ENCODE results near the gene FGF7.
"Not testable (repeated sequence)": the region's sequence is repeated elsewhere in the genome, so short reads cannot be mapped to it uniquely, and the experiment has no call there.

The FGF7 gene

DNA sequence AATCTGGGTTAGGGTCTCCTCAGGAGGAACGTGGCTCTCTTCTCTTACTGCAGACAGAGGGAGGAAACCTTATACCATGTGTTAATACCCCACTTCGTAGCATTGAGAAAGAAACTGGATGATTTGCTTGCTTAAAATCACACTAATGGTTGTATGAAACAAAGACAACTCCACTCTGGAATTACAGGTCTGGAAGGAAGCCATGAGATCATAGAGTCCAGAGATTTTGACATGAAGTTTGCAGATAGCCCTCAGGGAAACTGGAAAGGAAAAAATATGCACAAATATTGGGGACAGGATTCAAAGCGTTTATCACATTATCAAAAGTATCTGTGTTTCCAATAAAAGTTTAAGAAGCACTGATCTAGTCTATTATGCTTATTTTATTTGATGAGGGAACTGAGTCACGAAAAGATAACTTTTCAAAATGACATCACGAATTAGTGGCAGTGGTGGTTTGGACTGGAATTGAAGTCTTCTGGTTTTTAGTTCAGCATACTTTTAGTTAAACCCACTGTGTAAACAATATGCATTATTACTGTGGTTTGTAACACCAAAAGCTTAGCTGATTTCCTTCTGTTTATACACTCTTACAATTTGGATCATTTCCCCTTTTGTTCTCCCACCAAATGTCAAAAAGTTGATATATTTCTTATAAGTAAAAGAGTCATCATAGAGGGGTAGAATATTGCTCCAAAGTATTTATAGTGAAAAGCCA is 16.8 kb downstream of the FGF7 start:
- no peak for DNase-seq

DNA sequence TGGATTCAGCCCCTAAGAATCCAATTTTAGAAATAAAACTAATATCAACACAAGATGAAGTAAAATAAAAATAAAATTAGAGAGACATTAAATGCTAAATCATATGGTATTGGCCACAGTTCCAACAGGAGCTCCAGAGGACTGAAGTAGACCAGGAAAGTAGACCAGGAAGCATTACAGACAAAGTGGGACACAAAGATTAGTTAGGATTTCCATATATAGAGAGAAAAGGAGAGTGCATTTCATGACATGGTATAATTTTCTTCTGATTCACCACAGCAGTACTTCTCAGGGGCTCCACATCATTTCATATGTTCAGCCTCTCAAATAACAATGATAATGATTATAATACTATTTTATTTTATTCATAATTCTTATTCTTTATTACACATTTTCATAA is 18.3 kb downstream of the FGF7 start:
- no peak for DNase-seq

DNA sequence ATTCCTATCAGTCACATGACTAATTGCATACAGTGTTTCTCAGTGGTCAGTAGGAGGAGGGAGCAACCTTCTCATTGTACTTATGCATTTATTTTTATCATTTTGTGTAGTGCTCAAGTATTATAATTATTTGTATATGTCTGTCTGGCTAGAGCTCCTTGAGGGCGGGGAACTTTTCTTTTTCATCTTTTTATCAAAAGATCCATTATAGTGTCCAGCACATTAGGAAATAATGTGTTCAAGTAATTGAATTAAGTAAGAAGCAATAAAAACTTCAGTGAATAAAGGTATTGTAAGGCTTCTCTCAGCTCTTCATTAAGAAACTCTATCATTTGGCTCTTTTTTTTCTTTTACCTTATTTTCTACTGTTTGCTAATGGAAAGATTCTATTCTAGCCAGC is 18.8 kb downstream of the FGF7 start:
- DNase-seq, result no peak

DNA sequence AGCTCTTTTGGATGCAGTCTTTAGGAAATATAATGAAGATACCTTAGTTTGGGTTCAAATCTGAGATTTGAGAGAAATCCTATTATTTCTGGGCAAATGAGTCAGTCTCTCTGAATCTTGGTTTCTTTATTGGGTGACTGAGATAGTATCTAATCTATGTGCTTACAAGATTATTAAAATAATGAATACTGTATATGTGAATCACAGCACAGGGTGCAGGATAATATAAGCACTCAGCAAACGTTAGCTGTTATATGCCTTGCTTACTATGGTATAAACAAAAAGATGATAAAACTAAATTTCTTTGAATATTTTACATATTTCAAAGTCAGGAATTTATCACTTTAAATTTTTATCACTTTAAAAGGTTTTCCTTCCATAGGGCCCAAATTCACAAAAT is 29.6 kb downstream of the FGF7 start:
- DNase-seq, result no peak

DNA sequence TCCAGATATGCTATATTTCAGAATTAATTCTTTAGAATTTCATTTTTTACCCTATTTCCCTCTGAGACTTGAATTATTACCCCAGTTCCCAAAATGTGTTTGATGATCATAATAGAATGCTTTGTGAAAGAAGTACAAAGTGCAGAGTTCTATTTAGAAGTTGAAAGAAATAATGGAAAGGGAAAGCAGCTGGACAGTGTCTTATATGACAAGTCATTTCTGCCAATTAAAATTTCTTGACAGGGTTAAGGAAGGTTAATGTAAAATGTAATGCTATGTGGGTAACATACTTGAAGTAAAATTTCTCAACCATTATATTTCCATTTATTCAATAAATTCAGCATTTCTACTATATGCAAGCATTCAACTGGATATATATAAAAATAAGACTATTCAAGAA is 33.1 kb downstream of the FGF7 start:
- DNase-seq, result no peak

DNA sequence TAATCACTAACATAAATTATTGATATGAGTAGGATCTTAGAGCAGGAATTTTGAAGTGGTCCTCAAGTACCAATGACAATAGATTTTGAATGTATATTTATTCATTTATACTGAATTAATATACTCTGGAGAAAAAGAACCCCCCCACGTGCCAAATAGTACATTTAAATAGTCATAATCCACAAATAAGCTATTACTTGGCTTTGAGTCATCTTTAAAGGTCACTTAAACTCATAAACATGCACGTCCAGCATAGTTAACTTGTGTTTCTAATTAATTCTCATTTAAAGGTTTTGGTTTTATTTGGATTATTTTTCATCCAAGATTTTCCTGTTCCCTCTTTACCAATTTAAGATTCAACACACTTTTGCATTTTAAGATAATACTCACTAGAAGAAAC is 35.1 kb downstream of the FGF7 start:
- no peak for DNase-seq

DNA sequence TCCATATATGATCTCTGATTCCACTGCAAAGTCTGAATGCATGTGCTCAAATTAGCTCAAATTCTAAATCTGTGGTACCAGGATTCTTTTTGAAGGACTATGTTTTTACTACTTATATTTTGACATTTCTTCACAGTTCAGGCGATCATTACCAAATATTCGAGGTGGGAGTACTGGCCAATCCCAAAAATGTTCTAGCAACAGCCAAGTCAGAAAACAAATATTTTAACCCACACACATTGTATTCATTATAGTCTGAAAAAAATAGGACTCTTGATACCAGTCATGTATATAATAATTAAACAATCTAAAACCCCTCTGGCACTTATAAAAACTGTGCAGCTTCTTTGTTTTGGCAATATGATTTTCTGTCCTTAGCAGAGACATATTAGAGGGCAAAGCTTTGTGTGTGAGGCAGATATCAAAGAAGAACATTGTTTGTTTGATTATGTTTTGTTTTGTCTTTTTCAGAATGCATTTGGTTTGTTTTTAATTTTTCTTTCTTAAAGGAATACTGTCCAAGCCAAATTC is 37.4 kb downstream of the FGF7 start:
- no peak for DNase-seq

DNA sequence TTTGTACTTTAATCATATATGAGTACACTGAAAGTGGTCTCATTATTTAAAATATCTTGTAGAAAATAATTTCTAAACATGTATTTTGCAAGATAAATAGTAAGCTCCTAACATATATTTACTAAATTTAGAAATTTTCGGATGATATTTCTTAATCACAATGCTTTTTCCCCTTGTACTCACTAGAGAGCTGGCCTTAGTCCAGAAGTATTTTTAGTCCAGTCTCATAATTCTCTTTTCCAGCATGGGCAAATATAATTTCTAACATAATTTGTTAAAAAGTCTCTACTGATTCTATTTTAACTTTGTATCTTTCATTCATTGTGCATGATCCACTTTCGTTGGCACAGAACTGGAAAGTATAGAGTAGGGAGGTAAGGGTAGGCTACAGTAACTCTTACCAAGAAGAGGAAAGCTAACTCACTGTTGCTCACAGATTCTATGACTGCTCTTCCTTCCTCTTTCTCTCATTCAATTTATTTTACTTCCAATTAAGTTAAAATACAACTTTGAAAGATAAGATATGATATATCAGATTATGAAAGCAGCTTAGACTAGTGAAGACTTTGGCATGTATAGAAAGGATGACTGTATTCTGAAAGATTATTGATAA is 39.3 kb downstream of the FGF7 start:
- DNase-seq, result no peak

DNA sequence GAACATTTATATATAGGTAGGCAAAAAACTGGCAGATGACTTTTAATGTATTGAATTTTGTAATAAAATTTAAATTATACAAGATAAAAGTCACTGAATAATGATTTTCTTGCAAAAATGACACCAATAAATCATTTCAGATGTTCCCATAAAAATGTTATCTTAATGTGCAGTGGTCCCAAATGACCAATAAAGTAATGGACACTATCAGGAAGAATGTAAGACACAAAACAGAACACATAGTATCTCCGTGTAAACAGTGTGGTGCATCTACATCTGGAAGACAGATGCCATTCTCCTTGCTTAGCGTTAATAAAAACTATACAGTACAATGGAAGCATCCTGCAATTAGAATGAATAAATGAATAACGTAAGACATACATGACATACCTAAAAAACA is 41.5 kb downstream of the FGF7 start:
- no peak for DNase-seq

DNA sequence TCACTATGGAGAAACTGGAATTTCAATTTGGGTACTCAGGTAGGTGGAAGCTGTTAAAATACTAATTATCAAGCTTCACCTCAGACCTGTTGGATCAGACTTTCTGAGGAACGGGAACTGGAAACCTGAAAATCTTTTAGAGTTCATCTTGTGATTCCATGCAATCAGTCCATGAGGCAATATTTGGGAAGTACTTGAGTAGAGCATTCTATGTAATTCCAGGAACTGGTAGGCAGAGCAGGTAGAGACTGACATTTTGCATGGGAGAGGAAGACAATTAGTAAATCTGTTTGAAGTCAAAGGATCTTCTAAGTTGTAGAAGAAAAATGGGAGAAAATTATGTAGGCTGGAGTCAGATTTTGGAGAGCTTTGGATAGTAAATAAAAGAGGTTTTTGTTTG is 43.1 kb downstream of the FGF7 start:
- no peak for DNase-seq

DNA sequence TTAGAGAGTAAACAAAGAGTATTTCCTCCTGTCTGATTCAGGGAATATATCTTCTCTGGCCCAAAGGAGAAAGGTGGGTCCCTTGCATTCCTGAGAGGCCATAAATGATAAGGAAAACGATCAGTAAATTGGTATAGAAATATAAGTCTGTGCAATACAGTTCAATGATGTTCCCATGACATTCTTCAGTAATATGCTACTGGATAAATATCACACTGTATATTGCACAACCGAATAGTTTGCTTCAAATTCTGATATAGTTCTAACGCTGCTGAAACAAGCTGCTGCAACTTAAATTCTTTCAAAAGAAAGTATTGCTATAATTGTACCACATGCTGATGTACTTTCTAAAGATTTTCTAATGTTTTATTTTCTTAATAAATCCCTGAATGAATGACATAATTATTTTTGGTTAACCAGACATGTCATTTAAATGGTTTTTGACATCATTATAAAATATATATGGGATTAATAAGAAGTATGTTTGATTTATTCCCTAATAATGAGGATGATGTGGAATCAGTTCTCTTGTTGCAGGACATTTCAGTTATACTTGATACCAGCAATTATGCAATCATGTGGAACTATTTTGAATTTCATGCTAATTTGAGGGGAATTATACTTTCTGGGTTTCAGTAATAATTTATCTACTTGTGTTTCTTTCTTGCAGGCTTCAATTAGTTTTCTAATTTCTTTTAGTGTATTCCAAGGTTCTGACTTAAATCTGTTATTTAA is 44.9 kb downstream of the FGF7 start:
- no peak for DNase-seq

DNA sequence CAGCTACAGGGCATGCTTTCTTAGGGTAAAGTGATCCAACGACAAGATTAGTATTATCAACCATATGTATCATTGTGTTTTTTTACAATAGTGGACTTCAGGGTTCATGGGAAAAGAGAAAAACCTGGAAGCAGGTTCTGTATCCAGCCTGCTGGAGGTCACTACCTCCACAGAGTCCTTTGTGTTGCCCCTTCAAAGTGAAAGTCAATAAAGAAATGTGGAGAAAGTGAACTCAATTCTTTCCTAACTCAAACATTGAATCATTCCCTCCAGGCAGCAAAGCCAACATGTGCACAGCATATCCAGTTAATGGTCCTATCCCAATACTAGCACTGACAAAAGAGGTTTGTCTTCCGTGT is 45.4 kb downstream of the FGF7 start:
- no peak for DNase-seq

DNA sequence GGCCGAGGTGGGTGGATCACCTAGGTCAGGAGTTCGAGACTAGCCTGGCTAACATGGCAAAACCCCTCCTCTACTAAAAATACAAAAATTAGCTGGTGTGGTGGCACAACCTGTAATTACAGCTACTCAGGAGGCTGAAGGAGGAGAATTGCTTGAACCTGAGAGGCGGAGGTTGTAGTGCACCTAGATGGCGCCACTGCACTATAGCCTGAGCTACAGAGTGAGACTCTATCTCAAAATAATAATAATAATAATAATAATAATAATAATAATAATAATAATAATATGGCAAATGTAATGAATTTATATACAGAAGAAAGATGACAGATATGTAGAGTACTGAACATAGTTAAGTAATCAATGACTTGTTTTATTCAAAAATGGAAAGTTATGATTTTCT is 48.2 kb downstream of the FGF7 start:
- DNase-seq, result not testable (repeated sequence)

DNA sequence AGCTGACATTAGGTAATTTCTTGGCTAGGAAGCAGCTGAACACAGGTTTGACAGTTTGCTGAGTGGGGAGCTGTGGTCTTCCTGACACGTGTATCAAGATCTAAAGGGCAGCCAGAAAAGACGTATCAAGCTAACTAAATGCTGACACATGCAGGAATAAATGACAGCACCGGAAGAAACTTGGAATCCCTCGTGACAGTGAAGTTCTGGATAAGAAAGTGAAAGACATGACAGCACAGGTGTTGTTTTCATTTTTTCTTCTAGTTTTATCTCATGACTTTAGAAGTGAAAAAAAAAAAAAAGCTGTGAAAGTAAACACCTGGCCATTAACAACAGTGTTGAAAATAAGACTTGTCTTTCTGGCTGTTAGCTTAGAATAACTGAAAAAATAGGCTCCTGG is 48.7 kb downstream of the FGF7 start:
- DNase-seq, result no peak

DNA sequence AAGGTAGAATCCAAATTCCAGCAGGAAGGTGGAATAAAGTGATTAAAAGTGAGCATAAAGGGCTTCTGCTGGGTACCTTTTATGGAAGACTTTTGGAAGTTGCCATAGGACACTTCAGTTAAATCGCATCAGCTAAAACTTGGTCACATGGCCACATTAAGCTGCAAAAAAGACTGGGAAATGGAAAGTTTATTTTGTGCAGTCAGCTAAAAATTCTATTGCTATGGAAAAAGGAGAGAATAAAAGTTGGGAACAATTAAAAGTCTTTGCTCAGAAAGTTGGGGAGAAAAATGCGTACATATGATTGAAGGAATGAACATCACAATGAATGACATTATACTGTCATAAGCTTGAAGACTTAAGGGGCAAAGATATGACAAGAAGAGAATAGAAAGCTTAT is 49.3 kb downstream of the FGF7 start:
- no peak for DNase-seq

DNA sequence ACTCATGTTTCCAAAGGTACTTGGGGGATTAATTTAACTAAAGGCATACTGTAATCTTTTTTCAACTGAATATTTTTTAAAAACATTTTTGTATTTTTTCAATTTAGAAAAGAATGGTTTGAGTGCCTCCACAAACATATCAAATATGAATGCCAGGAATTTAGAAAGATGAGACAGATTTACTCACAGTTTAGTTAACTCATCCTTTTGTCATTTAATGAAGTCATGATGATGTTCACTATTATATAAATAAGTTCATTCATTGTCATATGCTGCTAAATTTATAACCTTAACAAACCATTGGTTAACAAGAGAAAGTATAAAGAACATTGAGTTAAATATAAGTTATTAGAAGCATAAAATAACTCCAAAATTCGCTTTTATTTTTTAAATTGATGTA is 50.0 kb downstream of the FGF7 start:
- no peak for DNase-seq

DNA sequence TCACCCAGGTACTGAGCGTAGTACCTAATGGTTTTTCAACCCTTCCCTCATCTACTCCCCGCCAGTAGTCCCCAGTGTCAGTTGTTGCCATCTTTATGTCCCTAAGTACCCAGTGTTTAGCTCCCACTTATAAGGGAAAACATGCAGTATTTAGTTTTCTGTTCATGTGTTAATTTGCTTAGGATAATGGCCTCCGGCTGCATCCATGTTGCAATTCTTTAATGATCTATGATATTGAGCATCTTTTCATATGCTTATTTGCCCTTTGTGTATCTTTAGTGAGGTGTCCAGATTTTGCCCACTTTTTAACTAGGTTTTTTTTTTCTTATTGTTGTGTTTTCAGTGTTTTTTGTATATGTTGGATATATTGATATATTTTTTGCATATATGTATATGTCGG is 55.0 kb downstream of the FGF7 start:
- not testable (repeated sequence) for DNase-seq

DNA sequence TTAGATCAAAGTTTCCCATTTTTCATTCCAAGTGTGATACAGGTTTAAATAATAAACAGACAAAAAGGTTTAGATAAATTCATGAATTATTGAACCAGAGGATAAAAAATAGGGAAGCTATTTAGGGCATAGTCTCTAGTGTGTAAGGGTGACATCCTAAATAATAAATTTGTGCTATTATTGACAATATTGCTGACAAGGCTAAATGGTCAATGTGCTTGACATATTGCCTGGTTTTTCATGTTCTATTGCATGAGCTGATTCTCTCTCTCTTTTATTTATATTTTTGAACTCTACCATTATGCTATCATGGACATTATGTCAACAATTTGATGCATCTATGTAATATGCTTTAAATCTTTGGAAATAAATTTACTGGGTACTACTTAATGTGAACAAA is 55.9 kb downstream of the FGF7 start:
- not testable (repeated sequence) for DNase-seq

DNA sequence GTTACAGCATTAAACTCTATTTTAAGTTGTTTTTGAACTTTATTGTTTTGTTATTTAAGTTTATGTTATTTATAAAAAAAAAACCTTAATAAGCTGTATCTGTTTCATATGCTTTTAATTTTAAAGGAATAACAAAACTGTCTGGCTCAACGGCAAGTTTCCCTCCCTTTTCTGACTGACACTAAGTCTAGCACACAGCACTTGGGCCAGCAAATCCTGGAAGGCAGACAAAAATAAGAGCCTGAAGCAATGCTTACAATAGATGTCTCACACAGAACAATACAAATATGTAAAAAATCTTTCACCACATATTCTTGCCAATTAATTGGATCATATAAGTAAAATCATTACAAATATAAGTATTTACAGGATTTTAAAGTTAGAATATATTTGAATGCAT is 62.4 kb downstream of the FGF7 start:
- DNase-seq, result not testable (repeated sequence)

DNA sequence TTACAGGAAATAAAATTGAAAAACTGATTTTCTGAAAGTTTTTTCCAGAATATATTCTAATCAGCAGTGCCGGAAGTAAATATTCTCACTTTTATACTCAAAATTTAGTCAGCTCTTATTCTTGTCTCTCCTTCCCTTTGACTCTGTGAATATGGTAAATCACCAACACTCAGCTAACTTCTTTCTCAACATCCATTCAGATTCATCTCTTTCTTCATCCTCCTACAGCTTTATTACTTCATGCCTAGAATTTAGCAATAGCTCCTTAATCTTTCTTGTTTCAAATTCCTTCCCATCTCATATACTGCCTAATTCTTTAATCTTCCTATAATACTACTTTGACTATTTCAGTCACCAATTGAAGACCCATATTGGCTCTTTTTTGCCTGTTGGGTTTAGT is 67.9 kb downstream of the FGF7 start:
- no peak for DNase-seq

DNA sequence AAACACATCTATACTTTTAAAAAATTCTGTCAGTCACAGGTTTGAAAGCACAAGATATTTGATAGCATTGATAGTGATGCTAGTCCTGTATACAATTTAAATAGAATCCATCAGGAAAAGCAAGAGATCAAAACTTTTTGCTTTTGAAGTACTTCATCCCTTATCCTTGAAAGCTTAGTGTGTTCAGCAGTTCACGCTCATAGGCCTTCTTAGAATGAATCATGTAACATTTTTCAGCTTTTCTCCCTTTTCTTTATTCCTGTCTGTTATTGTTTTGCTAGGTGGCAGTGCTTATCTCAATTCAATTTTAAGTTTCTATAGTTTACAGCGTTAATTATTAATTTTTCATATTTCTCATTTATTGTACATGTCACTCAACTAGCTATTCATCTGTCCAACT is 69.1 kb downstream of the FGF7 start:
- DNase-seq, result no peak

DNA sequence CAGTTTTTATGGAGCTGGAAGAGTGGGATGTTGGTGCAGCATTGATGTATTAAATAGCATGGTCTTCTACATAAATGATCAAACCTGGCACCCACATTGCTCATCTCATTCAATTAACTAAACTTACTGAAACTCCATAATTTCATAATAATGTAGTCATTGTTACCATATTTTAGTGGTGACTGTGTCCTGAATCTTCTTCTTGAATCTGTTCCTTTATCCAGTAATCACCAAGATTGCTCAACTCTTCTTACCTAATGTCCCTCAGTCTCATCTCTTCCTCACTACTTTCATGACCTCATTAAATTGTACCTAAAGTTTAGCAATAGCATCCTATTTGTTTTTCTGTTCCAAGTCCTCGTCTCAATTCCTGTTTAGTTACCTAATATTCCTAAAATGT is 69.8 kb downstream of the FGF7 start:
- no peak for DNase-seq

DNA sequence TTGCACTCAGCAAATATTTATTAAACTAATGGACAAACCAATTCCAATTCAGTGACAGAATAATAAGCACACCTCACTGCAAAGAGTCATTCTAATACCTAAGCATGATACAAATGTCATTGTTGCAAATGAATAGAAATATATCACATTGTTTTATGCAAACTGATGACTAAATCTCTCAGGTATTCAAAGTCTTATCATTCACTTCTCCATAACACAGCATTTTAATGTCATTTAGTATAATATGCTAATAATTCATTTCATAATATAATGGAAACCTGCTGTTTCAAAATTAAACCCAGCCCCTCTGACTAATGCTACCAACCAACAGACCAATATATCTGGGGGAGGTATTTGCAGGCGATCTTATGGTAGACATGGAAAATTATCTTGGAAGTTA is 71.8 kb downstream of the FGF7 start:
- no peak for DNase-seq
